Activated CD4-positive, CD25-positive, alpha-beta regulatory T cell treated with anti-CD3 and anti-CD28 coated beads, Interleukin-2, amount 50 U/mL, for 16 hours (primary cell): Measurements from ENCODE around the gene LRRC75B.
A peak's percentile ranks its signal among the peaks of the same experiment; 100 is the strongest.
"Not testable (repeated sequence)": the region's sequence is repeated elsewhere in the genome, so short reads cannot be mapped to it uniquely, and the experiment has no call there.

Experiments
- DNase-seq: peaks from one replicate; pipeline ENCODE4 v3.0.0-alpha.2; 2020; ENCODE audit warnings: low read depth, low spot score

Gene LRRC75B, protein sequence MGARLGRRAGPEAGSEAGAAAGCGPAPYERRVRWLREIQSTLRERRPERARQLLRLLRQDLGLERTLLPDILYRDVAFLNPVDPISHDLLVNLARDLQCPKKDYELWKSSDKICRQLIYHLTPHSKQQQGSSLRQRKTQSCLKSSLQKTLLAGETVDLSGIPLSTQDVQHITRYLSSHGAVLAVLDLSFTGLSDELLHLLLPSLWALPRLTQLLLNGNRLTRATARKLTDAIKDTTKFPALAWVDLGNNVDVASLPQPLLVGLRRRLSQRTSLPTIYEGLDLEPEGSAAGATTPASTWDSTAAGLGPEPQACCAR

DNA sequence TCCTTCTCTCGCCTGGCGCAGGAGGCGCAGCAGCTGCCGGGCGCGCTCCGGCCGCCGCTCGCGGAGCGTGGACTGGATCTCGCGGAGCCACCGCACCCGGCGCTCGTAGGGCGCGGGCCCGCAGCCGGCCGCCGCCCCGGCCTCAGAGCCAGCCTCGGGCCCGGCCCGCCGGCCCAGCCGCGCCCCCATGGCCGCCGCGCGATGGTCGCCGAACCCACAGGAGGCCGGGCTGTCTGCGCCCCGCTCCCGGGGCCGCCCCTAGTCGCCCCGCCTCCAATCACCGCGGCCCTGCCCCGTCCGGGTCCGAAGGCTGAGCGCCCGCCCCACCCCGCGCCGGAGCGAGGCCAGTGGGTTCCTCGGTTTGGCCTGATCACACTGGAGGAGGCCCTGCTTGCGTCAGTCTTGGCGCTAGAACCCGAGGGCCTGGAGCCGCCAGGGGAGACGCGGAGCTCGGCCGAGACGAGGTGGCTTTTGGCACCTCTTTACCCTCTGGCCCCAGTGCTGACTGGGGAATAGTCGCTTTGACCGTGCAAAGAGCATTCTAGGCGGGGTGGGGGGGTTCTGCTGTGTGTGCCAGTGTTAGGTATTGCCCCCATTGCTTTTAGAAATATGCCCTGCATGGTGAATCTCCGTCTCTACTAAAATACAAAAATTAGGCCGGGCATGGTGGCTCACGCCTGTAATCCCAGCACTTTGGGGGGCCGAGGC is at the start of gene LRRC75B:
Gene LRRC75B (minus strand): TSS at position 223 of the 708 bp plus-strand sequence. CDS start 34 bp downstream, at position 189.
- no peak for DNase-seq

DNA sequence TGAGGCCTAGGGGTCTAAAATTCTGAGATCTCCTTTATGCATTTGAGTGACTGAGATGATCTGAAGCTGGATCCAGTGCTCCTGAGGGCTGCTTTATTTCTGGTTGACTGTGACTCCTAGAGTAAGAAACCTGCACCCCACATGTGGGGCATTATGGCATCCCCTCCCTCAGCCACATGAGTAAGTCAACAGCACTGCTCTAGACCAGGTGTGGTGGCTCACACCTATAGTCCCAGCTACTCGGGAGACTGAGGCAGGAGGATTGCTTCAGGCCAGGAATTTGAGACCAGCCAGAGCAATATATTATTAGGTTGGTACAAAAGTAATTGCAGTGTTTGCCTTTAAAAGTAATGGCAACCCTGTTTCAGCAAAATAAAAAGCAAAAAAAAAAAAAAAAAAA is 49.4 kb upstream of the LRRC75B start:
- DNase-seq: not testable (repeated sequence)

DNA sequence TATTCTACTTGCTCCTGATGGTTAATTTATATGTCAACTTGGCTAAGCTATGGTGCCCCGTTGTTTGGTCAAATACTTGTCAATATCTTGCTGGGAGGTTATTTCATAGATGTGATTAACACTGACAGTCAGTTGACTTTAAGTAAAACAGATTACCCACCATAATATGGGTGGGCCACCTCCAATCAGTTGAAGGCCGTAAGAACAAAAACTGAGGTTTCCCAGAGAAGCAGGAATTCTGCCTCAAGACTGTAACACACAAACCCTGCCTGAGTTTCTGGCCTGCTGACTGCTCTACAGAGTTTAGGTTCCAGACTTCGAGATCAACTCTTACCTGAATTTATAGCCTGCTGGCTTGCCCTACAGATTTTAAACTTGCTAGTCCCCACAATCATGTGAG is 43.6 kb upstream of the LRRC75B start:
- not testable (repeated sequence) for DNase-seq

DNA sequence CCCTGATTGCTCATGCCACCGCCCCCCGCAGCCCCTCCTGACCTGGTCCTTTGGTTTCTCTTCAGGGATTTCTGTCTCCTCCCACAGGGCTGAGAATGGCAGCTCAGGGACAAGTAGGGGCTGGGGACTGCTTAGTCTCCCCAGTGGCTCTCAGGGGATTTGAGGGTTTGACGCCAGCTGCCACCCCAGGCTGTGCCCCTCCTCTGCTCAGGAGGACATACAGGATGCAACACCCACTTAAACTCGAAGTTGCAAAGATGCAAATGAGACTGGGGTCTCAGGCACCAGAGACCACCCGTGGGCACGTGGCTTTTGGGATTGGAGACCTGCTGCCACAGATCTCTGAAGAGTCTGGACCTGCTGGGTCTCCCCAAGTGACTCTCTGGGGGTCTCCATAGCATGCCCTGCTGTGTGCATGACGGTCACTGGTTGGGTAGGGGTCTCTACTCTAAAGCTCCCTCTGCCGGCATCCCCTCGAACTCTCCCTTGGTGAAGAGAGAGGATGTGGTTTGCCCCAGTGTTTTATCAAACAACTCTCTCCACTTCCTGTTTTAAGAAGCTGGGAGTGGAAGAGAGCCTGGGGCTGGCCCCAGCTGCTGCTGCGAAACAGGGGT is 42.0 kb upstream of the LRRC75B start:
- DNase-seq: not testable (repeated sequence)

DNA sequence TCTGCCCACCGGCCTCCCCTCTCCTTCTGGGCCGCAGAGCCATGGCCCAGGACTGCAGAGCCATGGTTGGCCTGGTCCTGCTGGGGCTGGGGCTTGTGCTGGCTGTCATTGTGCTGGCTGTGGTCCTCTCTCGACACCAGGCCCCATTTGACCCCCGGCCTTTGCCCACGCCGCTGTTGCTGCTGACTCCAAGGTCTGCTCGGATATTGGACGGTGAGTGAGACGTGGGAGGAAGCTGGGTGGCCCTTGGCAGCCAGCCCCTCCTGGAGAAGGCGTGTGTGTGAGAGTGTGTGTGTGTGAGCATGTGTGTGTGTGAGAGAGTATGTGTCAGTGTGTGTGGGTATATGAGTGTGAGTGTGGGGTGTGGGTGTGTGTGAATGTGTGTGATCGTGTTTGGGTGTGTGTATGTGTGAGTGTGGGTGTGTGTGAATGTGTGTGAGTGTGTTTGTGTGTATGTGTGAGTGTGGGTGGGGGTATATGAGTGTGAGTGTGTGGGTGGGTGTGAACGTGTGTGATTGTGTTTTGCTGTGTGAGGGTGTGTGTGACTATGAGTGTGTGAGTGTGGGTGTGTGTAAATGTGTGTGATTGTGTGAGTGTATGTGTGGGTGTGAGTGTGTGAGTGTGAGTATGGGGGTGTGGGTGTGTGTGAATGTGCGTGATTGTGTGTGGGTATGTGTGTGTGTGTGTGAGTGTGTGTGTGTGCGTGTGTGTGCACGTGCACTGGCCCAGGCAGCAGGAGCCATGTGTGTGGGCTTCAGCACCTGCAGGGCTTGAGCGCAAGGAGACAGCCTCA is 40.6 kb upstream of the LRRC75B start:
- DNase-seq: not testable (repeated sequence)

DNA sequence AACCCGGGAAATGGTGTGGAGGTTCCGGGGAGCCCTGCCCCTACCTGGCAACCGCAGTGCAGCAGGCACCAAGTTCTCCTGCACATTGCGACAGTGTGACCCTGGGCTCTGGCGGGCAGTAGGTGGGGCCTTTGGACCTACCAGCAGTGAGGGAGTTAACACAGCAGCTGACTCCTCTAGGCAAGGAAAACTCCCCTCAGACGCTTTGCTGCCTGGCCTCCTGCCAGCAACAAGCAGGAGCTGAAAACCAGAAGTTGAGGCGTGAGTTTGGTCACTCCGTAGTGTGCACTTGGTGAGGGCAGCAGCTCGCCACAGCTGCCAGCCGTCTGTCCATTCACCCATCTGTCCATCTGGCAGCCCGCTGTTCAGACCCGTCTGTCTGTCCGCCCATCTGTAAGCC is 39.8 kb upstream of the LRRC75B start:
- DNase-seq: not testable (repeated sequence)

DNA sequence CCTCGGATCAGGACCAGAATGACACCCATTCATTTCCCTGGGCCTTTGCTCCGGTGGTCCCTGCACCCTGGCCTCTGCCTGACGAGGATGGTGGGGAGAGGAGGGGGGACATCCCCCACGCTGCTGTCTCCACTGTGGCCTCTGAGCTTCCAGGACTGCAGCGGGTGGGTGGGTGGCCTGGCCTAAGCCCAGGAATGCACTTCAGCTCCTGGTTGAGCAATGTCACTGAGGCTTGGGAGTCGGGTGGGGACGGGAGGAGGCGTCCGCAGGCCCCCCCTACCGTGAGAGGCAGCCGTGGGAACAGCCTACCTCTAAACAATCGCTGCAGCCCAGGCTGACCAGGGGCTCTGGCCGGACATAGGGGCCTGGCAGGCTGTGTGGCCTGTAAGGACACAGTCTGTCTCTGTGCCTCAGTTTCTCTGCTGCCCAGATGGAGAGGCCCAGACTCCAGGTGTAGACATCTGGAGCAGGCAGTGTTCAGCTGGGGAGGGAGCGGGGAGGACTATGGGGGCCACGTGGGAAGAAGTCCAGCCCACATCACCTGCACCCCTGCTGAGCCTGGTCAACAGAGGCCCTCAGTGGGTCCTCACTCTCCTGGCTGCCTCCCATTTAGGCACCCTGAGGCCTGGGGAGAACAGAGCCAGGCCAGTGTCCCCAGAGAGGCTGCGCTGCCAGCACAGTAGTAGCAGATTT is 38.7 kb upstream of the LRRC75B start:
- not testable (repeated sequence) for DNase-seq

DNA sequence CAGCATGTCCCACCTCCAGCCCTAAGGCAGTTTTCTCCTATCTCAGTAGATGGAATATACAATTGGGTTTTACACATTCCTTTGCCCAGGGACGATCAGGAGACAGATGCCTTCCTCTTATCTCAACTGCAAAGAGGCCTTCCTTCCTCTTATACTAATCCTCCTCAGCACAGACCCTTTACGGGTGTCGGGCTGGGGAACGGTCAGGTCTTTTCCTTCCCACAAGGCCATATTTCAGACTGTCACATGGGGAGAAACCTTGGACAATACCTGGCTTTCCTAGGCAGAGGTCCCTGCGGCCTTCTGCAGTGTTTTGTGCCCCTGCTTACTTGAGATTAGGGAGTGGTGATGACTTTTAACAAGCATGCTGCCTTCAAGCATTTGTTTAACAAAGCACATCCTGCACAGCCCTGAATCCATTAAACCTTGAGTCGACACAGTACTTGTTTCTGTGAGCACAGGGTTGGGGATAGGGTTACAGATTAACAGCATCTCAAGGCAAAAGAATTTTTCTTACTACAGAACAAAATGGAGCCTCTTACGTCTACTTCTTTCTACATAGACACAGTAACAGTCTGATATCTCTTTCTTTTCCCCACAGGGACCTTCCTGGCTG is 38.0 kb upstream of the LRRC75B start:
- DNase-seq: not testable (repeated sequence)

DNA sequence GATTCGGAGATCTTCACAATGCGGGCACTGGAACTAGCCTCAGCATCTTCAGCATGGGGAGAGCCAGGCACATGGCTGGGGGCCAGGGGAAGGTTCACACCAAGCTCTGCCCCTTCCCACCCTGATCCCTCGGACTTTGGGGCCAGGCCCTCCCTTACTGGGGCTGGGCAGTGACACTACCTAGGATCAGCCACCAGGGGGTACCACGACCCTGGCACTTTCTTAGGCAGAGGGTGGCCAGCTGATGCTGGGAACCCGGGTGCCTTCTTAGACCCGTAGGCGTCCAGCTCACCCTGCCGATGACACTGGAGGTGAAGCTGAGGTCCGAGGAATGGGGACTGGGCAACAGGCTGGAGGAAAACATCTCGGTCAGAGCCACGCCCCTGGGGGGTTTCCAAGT is 36.2 kb upstream of the LRRC75B start:
- not testable (repeated sequence) for DNase-seq

DNA sequence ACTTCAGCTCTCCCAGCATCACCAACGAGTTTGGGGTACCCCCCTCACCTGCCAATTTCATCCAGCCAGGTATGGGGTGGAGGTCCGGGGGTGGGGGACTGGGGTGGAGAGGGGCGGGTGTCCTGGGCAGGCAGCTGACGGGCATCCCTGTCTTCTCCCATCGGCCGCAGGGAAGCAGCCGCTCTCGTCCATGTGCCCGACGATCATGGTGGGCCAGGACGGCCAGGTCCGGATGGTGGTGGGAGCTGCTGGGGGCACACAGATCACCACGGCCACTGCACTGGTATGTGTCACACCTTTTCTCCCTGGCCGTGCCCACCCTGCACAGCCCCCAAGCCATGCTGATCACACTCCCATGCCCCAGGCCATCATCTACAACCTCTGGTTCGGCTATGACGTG is 35.0 kb upstream of the LRRC75B start:
- not testable (repeated sequence) for DNase-seq

DNA sequence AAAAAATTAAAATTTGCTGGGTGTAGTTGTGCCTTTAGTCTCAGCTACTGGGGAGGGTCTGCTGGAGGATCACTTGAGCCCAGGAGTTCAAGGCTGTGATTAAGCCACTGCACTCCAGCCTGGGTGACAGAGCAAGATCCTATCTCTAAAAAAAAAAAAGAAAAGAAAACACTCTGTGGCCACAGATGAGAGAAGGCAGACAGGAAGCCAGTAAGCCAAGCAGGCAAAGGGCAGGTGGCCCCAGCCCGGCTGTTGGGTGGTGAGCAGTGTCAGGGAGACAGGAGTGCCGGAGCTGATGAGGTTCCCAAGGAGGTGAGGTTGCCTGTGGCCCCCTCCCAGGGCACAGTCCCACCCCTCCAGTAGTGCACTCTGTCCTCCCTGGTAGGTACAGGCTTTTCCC is 29.7 kb upstream of the LRRC75B start:
- not testable (repeated sequence) for DNase-seq

DNA sequence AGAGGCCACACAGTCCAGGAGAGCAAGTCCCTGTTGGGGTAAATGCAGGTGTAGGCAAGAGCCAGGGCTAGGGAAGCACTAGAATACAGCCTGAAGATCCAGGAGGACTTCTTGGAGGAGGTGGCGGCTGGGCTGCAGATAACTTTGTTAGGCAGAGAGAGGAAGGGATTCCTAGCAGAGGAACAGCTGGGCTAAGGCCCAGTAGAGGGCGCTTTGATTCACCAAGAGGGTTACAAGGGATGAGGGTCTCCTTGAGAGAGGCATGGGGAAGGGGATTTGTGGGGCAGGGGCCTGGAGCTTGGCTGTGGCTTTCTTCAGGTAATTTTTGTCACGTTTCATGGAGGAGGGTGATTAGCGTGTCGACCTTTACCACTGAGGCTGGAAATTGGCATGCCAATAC is 28.4 kb upstream of the LRRC75B start:
- DNase-seq: not testable (repeated sequence)

DNA sequence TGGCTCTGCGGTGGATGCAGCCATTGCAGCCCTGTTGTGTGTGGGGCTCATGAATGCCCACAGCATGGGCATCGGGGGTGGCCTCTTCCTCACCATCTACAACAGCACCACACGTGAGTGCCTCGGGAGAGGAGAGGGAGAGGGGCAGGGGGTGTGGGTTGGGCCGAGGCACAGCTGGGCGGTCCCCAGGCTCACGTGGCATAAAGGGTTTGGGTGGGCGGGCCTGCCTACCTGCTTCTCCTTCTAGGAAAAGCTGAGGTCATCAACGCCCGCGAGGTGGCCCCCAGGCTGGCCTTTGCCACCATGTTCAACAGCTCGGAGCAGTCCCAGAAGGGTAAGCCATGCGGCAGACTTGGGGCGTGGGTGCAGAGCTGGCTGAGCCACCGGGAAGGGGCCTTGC is 21.9 kb upstream of the LRRC75B start:
- DNase-seq: not testable (repeated sequence)

DNA sequence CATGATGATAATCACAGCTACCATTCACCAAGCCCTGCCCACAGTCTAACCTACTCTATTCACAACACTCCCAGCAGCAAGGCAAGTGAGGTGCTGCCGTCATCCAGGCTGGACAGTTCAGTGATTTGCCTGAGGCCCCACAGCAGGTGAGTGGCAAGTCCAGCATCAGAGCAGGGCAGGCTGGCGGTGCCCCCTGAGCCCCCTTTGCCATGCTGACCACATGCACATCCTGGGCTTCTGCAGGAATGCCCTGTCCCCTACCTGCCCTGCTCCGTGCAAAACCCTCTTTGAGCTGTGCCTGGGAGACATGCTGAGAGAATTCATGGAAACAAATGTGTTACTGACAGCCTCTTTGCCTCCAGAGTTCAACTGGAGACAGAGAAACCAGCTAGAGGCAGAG is 17.0 kb upstream of the LRRC75B start:
- not testable (repeated sequence) for DNase-seq

DNA sequence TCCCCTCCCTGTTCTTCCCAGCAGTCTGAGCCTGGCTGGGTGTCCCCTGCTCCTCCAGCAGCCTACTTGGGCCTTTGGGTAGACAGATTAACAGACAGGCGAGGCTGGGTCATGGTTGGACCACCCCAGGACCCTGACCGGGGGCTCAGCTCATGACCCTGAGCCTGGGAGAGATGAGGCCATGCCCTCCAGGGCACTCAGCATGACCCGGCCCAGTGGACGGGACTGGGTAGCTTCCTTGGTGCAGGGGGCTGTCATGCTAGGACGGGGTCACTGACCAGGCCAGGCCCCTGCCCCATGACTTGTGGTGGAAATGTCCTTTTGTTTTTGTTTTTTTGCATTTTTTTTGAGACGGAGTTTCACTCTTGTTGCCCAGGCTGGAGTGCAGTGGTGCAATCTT is 15.5 kb upstream of the LRRC75B start:
- not testable (repeated sequence) for DNase-seq

DNA sequence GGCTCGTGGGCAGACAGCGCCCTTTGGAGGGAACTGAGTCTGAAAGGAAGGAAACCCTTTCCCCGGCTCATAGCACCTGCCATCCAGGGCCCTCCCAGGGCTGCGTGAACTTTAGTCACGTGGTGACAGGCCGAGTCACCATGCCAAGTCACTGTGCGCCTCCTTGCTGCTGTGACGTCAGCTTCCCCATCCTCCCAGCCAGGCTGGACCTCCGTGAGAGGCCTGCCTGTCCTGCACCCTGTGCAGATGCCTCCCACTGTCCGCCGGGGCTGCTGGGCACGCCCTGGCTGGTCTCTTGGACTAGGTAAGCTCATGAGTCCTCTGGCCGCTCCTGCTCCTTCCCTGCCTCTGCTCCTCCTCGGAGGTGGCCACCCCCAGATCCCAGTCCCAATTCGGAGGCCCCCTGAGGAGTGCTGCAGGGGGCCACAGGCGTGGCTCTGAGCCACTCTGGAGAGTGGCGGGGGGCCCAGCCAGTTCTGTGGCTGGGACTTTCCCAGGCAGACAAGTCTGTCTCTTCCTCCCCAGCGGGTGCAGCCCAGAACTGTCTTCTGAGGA is 14.6 kb upstream of the LRRC75B start:
- DNase-seq: peak; percentile 16

DNA sequence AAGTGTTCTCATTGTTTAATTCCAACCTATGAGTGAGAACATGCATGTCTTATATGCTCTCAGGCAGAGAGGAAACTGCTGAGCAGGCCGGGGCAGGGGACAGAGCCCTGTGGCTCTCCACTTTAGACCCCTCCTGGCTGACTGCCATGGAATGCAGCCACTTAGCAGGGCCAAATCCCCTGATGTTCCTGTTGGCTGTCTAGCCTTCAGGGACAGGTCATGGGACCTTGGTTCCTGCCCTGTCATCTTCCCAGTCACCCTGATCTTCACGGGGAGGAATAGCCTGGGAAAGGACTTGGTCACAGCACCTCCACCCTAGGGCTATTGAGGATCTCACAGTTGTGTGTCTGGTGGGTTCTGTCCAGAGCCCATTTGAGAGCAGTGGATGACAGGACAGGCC is 13.5 kb upstream of the LRRC75B start:
- not testable (repeated sequence) for DNase-seq

DNA sequence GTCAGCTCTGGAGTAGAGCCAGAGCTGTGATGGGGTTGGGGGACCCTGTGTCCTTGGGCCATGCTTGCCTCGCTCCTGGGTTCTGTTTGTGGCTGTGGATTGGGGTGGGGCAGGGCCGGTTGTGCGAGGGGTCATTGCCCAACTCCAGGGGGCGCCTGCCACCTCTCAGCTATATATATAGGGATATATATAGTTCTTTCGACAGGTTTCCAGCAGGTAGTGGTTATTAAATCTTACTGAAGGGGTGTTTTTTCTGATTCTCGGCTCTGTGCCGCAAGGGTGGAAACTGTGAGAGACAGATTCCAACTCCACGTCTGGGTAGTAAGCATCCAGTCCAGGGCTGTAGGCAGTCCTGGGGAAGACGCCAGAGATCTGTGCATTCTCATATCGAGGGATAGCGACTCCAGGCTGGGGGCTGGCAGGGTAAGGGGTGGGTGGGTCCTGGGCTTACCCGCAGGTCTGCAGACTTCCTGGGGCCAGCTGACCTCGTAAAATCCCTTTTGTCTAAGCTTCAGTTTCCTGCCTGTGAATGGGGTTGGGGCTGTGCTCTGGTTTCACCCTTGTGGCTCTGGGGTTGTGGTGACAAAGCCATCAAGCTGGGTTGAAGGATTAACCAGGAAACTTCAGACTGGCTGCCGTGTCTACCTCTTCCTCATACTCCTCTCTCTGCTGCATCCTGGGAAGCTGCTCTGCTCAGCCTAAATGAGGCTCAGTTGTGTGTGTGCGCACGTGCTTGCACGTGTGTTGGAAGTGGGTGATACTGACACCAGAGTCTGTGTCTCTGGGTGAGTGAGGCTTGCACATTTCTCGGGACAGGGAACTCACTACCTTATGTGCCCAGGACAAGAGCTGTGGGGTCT is 11.1 kb upstream of the LRRC75B start:
- not testable (repeated sequence) for DNase-seq
